ENCODE results near the gene PLEKHA6.
A peak's percentile ranks its signal among the peaks of the same experiment; 100 is the strongest.

Gene PLEKHA6

GRCh38 chr1:204203206-204203767 lies 156.4 kb downstream of the PLEKHA6 start:
- no peak for DNase-seq

- DNase-seq: no peak
These were observed 157.2 kb downstream of the PLEKHA6 start for GRCh38 chr1:204202481-204202880.

- no peak for DNase-seq
These were observed 158.2 kb downstream of the PLEKHA6 start for GRCh38 chr1:204201348-204202040.

- no peak for DNase-seq
These were observed 160.2 kb downstream of the PLEKHA6 start for GRCh38 chr1:204199579-204199978.

GRCh38 chr1:204198348-204199340 lies 161.1 kb downstream of the PLEKHA6 start:
- DNase-seq: no peak

GRCh38 chr1:204197068-204197467 lies 162.7 kb downstream of the PLEKHA6 start:
- DNase-seq: no peak

GRCh38 chr1:204196068-204196795 lies 163.5 kb downstream of the PLEKHA6 start, which contains the start of gene KISS1:
TSS of gene KISS1 (minus strand) at chr1:204196491. CDS start at chr1:204192876, 3,615 bp downstream.
- no peak for DNase-seq

- DNase-seq: no peak
These were observed 165.0 kb downstream of the PLEKHA6 start for GRCh38 chr1:204194771-204195170.

- no peak for DNase-seq
These were observed 165.6 kb downstream of the PLEKHA6 start for GRCh38 chr1:204194080-204194479.

- DNase-seq: no peak
These were observed 167.0 kb downstream of the PLEKHA6 start for GRCh38 chr1:204192589-204193352.

GRCh38 chr1:204192046-204192445 lies 167.7 kb downstream of the PLEKHA6 start:
- no peak for DNase-seq

- peak in 1 of 2 experiments; percentile 43 for DNase-seq
These were observed 168.3 kb downstream of the PLEKHA6 start for GRCh38 chr1:204191456-204191855.

- no peak for DNase-seq
These were observed 169.2 kb downstream of the PLEKHA6 start for GRCh38 chr1:204190212-204191211.

GRCh38 chr1:204188959-204189639 lies 170.6 kb downstream of the PLEKHA6 start:
- DNase-seq: peak in 1 of 2 experiments; percentile 4

GRCh38 chr1:204186597-204186996 lies 173.1 kb downstream of the PLEKHA6 start:
- no peak for DNase-seq

GRCh38 chr1:204181116-204181515 lies 178.6 kb downstream of the PLEKHA6 start:
- DNase-seq: no peak

- no peak for DNase-seq
These were observed 179.6 kb downstream of the PLEKHA6 start for GRCh38 chr1:204180133-204180532.

- DNase-seq: no peak
These were observed 181.0 kb downstream of the PLEKHA6 start for GRCh38 chr1:204178487-204179281.

GRCh38 chr1:204177133-204177532 lies 182.6 kb downstream of the PLEKHA6 start:
- DNase-seq: no peak
